A673 (cell line): Measurements from ENCODE around the gene SLC29A3. TPM values are rescaled to one million over a fixed set of nuclear protein-coding genes. Genes with fewer than 3 reads are reported as not detected.

Source experiments
- BruUV-seq: library from RNA; stranded (reverse); fragments of 400-500 nt; replicated peaks from 2 replicates; lab custom pipeline; 2021; lab: Mats Ljungman, UMichigan
- CTCF ChIA-PET: fragments of 300-600 bp; sonication (Branson Sonifier 250); formaldehyde crosslinking; loops from one replicate; lab custom pipeline; 2022; ENCODE audit warnings: antibody characterized with exemption; lab: Charles Lee
- POLR2A ChIA-PET: fragments of 300-600 bp; sonication (Branson Sonifier 250); formaldehyde crosslinking; loops from one replicate; lab custom pipeline; 2022; ENCODE audit warnings: antibody characterized with exemption; ENCODE audit not compliant: low non-redundant PET; lab: Charles Lee
- DNase-seq: peaks from one replicate; pipeline ENCODE4 v3.0.0-alpha.2; 2015; ENCODE audit warnings: low spot score
- H3K27ac ChIP-seq: fragments of 200-600 bp; sonication (generic); 2 replicates; pipeline ENCODE4 v1.5.1; 2016; ENCODE audit warnings: mixed run types, low read depth, mild to moderate bottlenecking, mixed read lengths, antibody characterized with exemption, low read length; ENCODE audit not compliant: poor library complexity, severe bottlenecking
- H3K27me3 ChIP-seq: fragments of 200-600 bp; sonication (generic); replicated peaks from 2 replicates; pipeline ENCODE4 v1.6.1; 2017; ENCODE audit warnings: mixed run types, low read depth, mild to moderate bottlenecking, mixed read lengths, antibody characterized with exemption, low read length; ENCODE audit not compliant: insufficient read depth, poor library complexity
- H3K36me3 ChIP-seq: fragments of 200-600 bp; sonication (generic); 2 replicates; pipeline ENCODE4 v1.6.1; 2016; ENCODE audit warnings: mixed run types, mild to moderate bottlenecking, mixed read lengths, antibody characterized with exemption, low read length; ENCODE audit not compliant: insufficient read depth, poor library complexity, severe bottlenecking
- H3K4me1 ChIP-seq: fragments of 200-600 bp; sonication (generic); 2 replicates; pipeline ENCODE4 v1.6.1; 2017; ENCODE audit warnings: mixed run types, mild to moderate bottlenecking, mixed read lengths, antibody characterized with exemption, low read length; ENCODE audit not compliant: insufficient read depth, poor library complexity, severe bottlenecking
- H3K4me3 ChIP-seq: fragments of 200-600 bp; sonication (generic); 2 replicates; pipeline ENCODE4 v1.5.1; 2016; ENCODE audit warnings: low read depth, mixed run types, mild to moderate bottlenecking, mixed read lengths, low read length; ENCODE audit not compliant: poor library complexity, severe bottlenecking
- H3K9me3 ChIP-seq: fragments of 200-600 bp; sonication (generic); 2 replicates; pipeline ENCODE4 v1.6.1; 2016; ENCODE audit warnings: mixed run types, low read depth, mild to moderate bottlenecking, mixed read lengths, antibody characterized with exemption, low read length; ENCODE audit not compliant: poor library complexity, severe bottlenecking
- CTCF ChIP-seq: fragments of 300-800, 200-600 bp; sonication (generic); conservative IDR thresholded peaks from 2 replicates; pipeline ENCODE4 v1.5.1; 2017; ENCODE audit warnings: low read depth, mild to moderate bottlenecking, antibody characterized with exemption, low read length, moderate library complexity, mixed read lengths
- EZH2 ChIP-seq: fragments of 200-600 bp; sonication (generic); IDR thresholded peaks from 2 replicates; pipeline ENCODE4 v1.6.1; 2017; ENCODE audit warnings: borderline replicate concordance, low read depth, mild to moderate bottlenecking, mixed read lengths, antibody characterized with exemption, low read length; ENCODE audit not compliant: poor library complexity, severe bottlenecking
- intact Hi-C: fragments of 100-400 bp; cut with micrococcal nuclease; formaldehyde crosslinking; loops from one replicate; pipeline ENCODE4 v1.10.0; 2022; ENCODE audit not compliant: unreplicated experiment
- total RNA-seq: library from RNA; stranded (reverse); gene quantifications from 2 replicates; pipeline ENCODE4 v1.2.3, GENCODE V29; 2021

Gene SLC29A3
- total RNA-seq, 1 experiment from 2014 or later = 6.1 TPM

- Histone ChIP-seq H3K36me3 (no peaks in the 10 kb centered on the region), H3K9me3 (no peaks in the 10 kb centered on the region), H3K4me1 (no peaks in the 10 kb centered on the region), H3K27ac (no peak overlapping the region), H3K4me3 (no peak overlapping the region), H3K27me3 (no peaks in the 10 kb centered on the region)
- CTCF ChIA-PET = interaction anchor here (0.6 to 1.4 kb wide), 5 partner anchors 12 to 428 kb away, joined by 3 to 5 read pairs (median 5); no protein-coding TSS in a partner anchor
- no TSS peak for BruUV-seq
- TF ChIP-seq EZH2 = no peak
- peak; percentile 98 for TF ChIP-seq CTCF
- intact Hi-C loops = loop anchor here (1.0 to 5.0 kb wide), 3 partner anchors 186 to 323 kb away; no protein-coding TSS in a partner anchor
- peak; percentile 75 for DNase-seq
- POLR2A ChIA-PET = interaction anchor here (1.1 kb wide), 1 partner anchor 12 kb away, joined by 4 read pairs; no protein-coding TSS in a partner anchor
These were observed 65.1 kb downstream of the SLC29A3 start for GRCh38 chr10:71383972-71384687.

GRCh38 chr10:71388171-71388570, 69.1 kb downstream of the SLC29A3 start:
- POLR2A ChIA-PET = no interaction called here
- no peak overlapping the region for H3K27ac ChIP-seq
- no peaks in the 10 kb centered on the region for H3K27me3 ChIP-seq

GRCh38 chr10:71388583-71389310, 69.7 kb downstream of the SLC29A3 start:
- TF ChIP-seq CTCF (no peak), EZH2 (no peak)
- no peaks in the 10 kb centered on the region for H3K9me3 ChIP-seq
- no peak for DNase-seq
- ChIA-PET POLR2A (no interaction called here), CTCF (no interaction called here)
- no peak overlapping the region for H3K27ac ChIP-seq
- intact Hi-C loops = no loop called here
- no TSS peak for BruUV-seq
- no peaks in the 10 kb centered on the region for H3K4me1 ChIP-seq
- H3K36me3 ChIP-seq = no peaks in the 10 kb centered on the region
- no peak overlapping the region for H3K4me3 ChIP-seq
- no peaks in the 10 kb centered on the region for H3K27me3 ChIP-seq

More at GRCh38 chr10:71388171-71388570, 69.1 kb downstream of the SLC29A3 start:
- no TSS peak for BruUV-seq
- H3K4me3 ChIP-seq = no peak overlapping the region
- TF ChIP-seq EZH2 = no peak
- TF ChIP-seq CTCF = no peak
- H3K36me3 ChIP-seq = no peaks in the 10 kb centered on the region
- intact Hi-C loops = no loop called here
- H3K4me1 ChIP-seq = no peaks in the 10 kb centered on the region
- no peaks in the 10 kb centered on the region for H3K9me3 ChIP-seq
- CTCF ChIA-PET = no interaction called here
- no peak for DNase-seq
